Inflammatory macrophage treated with lipopolysaccharide for 1 hour (primary cell): ENCODE measurements around the gene XPA.

Experiments used
- DNase-seq, 2 donors: peaks; one replicate each; pipeline ENCODE4 v3.0.0-alpha.2; 2020 to 2022

Gene XPA

DNA sequence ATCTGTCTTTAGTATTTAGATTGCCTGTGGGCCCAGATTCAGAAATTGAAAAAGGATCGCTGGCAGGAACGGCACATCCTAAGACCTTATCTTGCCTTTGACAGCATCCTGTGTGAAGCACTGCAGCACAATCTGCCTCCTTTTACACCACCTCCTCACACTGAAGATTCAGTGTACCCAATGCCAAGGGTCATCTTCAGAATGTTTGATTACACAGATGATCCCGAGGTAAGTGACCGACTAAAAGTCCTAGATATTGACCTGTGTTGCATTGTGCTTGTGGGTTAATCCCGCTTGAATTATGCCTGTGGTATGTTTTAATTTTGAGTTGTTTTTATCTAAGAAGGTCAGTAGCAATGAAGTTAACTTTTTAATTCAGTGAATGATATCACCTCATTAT, 49.1 kb downstream of the XPA start:
- no peak for DNase-seq

DNA sequence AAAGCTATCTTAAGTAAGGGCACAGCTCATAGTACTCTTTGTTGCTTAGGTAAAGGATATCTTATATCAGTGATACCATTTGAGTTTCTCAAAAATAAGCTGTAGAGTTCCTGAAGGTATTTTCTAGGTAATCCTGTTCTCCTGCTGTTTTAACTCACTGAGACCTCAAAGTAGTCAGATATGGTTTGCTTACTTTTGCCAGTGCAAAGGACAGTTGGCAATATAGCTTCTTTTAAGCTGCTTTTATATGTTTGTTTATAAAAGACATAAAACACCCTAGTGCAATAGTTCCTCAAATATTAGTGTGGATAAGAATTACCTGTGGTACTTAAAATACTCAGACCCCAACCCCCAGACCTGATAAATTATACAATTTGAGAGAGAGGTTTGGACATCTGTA, 51.4 kb downstream of the XPA start:
- DNase-seq, result no peak

DNA sequence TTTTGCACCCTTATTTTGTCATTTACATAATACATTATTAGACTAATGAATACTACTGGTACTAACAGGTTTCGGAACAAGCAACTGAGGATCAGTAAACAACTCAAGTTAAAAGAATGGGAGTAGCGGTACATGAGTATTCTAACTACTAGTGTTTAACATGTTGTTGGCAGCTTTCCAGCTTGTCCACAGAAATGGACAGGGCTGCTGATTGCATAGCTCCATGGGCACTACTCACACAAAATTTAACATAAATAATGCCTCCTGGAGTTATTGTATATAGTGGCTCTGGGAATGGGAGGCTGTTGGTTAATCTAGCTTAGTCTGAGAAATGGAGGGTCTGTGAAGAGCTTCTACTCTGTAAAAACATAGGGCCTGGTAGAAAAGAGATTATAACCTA, 56.8 kb downstream of the XPA start:
- no peak for DNase-seq

DNA sequence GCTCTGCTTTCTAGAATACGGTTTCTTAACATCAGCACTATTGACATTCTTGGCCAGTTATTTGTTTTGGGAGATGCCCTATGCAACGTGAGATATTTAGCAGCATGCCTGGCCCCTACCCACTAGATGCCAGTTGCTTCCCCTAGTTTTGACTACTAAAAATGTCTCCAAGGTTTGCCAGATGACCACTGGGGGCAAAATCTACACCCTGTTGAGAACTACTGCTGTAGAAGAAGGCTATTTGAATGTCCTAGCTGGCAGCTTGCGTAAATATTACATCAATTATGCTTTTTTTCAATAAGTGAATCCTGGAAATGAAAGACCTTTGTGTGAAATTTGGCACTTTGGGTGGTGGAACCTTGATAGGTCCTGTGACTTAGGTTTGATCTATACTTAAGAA, 58.5 kb downstream of the XPA start:
- DNase-seq, result no peak

DNA sequence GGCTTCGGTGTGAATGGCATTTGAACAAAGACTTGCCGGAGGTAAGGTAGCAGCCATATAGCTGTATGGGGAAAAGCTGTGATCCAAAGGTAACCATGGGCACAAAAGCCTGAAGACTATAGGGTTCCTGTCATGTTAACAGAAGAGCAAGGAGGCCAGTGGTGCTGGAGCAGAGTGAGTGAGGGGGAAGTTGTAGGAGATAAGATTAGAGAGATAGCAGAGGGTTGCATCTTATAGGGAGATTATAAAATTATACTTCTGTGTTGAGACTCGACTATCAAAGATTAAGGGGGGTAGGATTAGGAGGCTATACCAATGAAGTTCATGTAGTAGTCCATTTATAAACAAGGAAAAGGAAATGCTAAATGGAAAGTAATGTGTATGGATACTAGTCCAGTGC, 60.2 kb downstream of the XPA start:
- DNase-seq, result no peak

DNA sequence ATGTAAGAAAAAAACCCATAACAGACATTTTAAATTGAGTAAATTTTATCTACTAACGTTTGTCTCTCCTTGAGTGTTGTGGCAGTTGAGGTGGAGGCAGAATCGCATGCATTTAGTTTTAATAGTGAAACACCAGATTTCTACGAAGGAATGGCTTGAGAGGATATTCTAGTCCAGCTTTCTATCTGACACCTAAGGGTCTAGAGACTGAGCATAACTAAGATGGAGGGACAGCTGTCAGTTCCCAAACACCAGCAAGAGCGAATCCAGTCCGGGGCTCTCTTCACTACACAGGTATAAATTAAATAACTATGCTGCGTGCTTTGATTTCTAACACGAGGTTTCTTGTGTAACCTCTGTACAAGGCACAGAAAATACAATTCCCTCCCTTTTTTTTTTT, 62.1 kb downstream of the XPA start:
- no peak for DNase-seq

DNA sequence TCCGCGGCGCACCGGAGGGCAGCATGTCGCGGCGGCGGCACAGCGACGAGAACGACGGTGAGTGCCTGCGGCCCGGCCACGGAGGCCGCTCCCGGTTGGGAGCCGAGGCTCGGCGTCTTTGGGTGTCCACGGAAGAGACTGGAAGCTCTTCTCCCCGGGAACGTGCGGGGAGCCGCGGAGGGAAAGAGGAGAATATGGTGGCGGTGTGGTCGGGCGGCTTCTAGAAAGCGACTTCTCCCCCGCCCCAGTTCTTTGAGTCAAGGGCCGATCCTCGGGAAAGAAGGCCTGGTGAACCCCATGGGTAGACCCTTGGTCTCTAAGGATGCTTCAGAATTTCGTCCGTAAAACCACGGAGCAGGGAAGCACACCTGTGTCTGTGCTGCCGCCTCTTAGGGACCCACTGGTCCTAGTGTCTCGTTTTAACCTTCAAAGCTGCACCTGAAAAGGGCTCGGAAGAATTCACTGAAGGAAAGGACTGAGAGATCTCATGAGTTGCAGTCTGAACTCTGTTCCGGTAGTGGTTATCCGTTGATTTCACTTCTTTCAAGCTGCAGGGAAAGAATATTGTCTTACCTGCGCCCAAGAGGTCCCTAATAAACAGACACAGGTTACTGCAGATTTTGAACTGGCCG, 63.2 kb downstream of the XPA start:
- DNase-seq, result no peak

DNA sequence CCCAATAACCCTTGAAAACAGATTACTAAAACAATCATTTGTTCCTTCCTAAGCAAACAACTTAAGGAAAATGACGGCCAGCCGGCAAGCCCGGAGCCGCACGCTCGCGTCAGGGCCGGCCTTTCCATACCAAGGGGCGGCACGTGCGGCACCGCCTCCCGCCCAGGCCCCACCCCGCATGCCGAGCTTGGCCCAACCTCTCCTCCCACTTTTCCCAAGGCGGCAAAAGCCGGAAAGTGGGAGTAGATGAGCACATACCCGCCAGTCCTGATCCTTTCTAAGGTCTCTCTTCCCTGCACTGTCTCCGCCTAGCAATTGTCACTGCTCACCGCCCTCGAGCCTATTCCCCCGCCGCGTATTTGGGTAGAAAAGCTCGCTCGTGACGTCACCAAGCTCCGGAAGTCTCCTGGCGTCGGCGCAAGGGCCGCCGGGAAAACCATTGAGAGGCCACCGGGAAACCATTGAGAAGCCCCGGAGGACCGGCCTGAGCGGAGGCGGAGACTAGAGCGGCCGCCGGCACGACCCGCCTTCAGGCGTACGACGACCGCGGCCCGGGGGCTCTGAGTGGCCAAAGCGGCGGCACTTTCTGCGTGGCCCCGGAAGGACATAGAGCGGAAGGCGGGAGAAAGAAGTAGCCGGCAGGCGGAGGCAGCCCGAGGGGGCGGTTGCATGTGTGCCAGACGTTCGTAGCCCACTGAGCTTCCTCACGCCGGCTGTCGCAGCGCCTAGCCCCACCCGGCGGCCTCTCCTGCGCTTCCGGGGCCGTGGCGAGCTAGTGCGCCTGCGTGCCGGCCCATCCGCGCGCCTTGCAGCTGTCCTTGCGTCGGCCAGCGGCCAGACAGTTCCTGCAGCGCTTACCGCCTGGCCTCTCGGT, 63.9 kb downstream of the XPA start, which contains the start of the genes NCBP1 and TSTD2:
NCBP1 (plus strand) TSS at position 837 of the 874 bp plus-strand sequence. CDS start 61 bp downstream, outside the sequence.
TSTD2 (minus strand) TSS at position 384 of the 874 bp plus-strand sequence. CDS start 5,806 bp downstream, outside the sequence.
- DNase-seq, result peak; percentile 97 to 99

DNA sequence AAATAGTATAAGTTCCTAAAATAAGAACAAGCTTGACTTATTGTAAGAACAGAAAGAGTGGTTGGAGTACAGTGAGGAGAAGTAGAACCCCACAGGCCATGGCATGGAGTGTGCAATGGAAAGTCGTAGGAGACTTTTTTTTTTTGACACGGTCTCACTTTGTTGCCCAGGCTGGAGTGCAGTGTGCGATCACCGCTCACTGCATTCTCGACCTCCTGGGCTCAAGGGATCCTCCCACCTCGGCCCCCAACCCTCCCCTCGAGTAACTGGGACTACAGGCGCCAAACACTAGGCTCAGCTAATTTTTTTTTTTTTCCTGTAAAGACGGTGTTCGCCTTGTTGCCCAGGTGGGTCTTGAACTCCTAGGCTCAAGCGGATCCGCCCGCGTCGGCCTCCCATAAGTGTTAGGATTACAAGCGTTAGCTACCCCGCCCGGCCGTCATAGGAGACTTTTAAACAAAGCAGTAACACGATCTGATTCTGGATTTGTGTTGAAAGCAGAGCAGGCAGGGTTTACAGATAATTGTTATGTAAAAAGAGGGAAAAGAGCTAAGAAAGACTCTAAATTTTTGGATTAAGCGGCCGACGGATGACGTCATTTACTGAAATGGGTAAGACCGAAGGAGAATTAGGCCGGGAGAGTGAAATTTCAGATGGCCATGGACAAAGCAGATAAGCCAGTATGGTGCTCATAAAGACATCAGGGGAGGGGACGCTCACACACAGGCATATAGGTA, 64.7 kb downstream of the XPA start:
- DNase-seq, result peak; percentile 61 to 74

DNA sequence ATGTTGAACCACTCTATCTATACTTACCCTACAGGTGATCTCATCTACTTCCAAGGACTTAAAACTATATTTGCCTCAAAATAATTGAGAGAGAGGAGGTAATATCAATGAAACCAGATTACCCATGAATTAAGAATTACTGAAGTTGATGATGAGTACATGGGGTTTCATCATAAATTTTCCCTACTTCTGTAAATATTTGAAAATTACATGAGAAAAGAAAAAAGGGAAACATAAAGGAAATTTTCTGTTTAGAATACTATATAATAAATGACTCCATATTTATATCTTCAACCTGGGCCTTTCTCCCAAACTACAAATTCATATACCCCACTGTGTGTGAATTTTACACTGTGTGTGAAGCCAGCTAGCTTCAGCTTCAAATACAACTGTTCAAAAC, 66.5 kb downstream of the XPA start:
- peak; percentile 42 to 58 for DNase-seq

DNA sequence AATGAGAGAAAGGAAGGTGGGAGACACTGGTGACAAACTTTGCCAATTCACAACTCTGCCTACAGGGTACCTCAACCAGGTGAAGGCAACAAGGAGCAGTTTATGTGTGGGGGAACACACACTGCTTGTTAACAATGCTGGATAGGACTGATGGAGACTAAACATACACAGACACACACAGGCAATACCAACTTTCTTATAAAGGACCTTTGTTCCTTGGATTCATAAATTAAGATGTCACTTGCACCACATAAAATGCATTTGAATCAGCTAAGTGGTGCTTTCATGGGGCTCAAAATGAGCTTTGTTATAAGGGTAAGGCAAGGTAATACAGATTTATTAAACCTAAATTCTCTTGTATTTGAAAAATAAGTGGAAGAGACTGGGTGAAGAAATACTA, 68.0 kb downstream of the XPA start:
- DNase-seq, result no peak

DNA sequence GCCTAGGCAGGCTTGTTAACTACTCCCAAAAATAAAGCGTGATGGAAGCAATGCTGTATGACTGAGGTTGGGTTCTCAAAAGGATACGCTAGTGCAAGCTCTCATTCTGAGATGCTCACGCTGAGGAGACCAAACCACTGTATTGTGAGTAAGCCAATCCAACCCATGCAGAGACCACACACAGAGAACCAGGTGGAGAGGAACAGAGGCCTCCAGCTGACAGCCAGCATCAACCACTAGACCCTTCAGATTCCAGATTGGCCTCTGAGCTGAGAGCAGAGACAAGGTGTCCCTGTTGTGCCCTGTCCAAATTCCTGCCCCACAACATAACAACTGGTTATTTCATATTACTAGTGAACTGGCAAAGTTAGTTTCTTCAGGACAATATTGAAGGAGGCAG, 68.5 kb downstream of the XPA start:
- no peak for DNase-seq

DNA sequence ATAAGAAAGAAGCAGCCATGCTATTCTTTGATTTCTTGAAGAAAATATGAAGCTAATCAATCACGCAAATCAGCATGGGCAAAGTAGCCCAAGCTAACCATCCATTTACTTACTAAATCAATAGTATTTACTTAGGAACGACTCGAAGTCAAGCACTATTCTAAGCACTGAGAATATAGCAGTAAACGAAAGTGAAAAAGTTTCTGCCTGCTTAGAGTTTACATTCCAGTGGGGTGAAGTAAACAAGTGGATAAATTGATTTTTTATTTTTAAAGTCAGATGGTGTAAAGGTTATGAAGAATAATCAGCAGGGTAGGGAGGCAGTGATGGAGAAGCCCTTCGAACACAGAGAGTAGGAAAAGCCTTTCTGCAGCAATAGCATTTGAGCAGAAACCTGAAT, 69.5 kb downstream of the XPA start:
- DNase-seq, result no peak

DNA sequence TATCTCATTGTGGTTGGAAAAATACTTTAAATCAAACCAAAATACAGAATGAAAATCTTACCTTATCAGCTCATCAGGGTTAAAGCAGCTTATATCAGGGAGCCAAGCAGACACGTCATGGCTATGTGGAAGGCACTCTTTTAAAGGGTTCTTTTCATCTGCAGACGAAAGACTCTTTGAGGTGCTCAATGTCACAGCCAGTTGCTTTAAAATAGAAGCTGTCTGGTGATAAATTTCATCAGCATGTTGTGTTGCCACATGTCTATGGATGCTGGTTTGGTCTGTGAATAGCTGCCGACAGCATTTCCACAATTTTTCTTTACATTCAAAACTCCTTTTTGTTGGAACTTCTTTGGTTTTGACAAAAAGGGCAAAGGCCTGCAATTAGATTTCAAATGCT, 71.5 kb downstream of the XPA start:
- DNase-seq, result no peak
